CD14-positive monocyte (primary cell): Measurements from ENCODE around the gene AGT. TPM values are rescaled to one million over a fixed set of nuclear protein-coding genes. Genes with fewer than 3 reads are reported as not detected.

Source experiments
- DNase-seq, 3 donors: peaks; one replicate each; pipeline ENCODE4 v3.0.0-alpha.2; 2011 to 2022
- H2AFZ ChIP-seq: 2 replicates; pipeline ENCODE4 v1.6.0; 2012; ENCODE audit warnings: mild to moderate bottlenecking, low read depth, low read length, inconsistent platforms; ENCODE audit not compliant: insufficient read depth, poor library complexity, severe bottlenecking
- H3K27ac ChIP-seq, 2 donors: 1 replicate in 1 of 2; 2 replicates in 1 of 2; pipeline ENCODE4 v1.5.1; 2012 to 2013; ENCODE audit warnings: low read length in 2 of 2, control low read depth in 1 of 2, inconsistent platforms in 1 of 2, low read depth in 1 of 2, mild to moderate bottlenecking in 1 of 2
- H3K27me3 ChIP-seq, 2 donors: one replicate each; pipeline versions ENCODE4 v1.6.0 to v1.6.1; 2011 to 2013; ENCODE audit warnings: low read length in 2 of 2; ENCODE audit not compliant: control insufficient read depth in 2 of 2, insufficient read depth in 2 of 2
- H3K36me3 ChIP-seq, 2 donors: replicated peaks in 1 of 2; 1 replicate in 1 of 2; 2 replicates in 1 of 2; pipeline versions ENCODE4 v1.5.1 to v1.6.1; 2012 to 2013; ENCODE audit warnings: low read length in 2 of 2, control low read depth in 1 of 2, inconsistent platforms in 1 of 2, mild to moderate bottlenecking in 1 of 2; ENCODE audit not compliant: insufficient read depth in 2 of 2, control insufficient read depth in 1 of 2
- H3K4me1 ChIP-seq, 2 donors: 1 replicate in 1 of 2; 2 replicates in 1 of 2; pipeline versions ENCODE4 v1.5.1 to v1.6.1; 2012 to 2013; ENCODE audit warnings: low read length in 2 of 2, control low read depth in 1 of 2, inconsistent platforms in 1 of 2, mild to moderate bottlenecking in 1 of 2, moderate library complexity in 1 of 2; ENCODE audit not compliant: insufficient read depth in 2 of 2, control insufficient read depth in 1 of 2
- H3K4me2 ChIP-seq: replicated peaks from 2 replicates; pipeline ENCODE3; 2012; ENCODE audit warnings: low read length, moderate library complexity, mild to moderate bottlenecking; ENCODE audit not compliant: poor library complexity, severe bottlenecking; ENCODE audit errors: extremely low read depth
- H3K4me3 ChIP-seq, 3 experiments: fragments of 200-600 bp in 1 of 3; sonication (generic) in 1 of 3; replicated peaks in 1 of 3; 1 replicate in 2 of 3; 2 replicates in 1 of 3; pipeline ENCODE4 v1.5.1; 2011 to 2013; ENCODE audit warnings: low read length in 3 of 3, mild to moderate bottlenecking in 3 of 3, control low read depth in 2 of 3, low read depth in 2 of 3, inconsistent platforms in 1 of 3, moderate library complexity in 1 of 3
- H3K79me2 ChIP-seq: 2 replicates; pipeline ENCODE4 v1.6.0; 2012; ENCODE audit warnings: mild to moderate bottlenecking, control low read depth, inconsistent platforms, low read length, moderate library complexity; ENCODE audit not compliant: insufficient read depth
- H3K9ac ChIP-seq: 2 replicates; pipeline ENCODE4 v1.6.0; 2017; ENCODE audit warnings: low read length, mild to moderate bottlenecking; ENCODE audit not compliant: insufficient read depth, poor library complexity, severe bottlenecking
- H3K9me3 ChIP-seq, 2 donors: replicated peaks in 1 of 2; 1 replicate in 1 of 2; 2 replicates in 1 of 2; pipeline versions ENCODE4 v1.5.1 to v1.6.1; 2012 to 2013; ENCODE audit warnings: low read length in 2 of 2, control low read depth in 1 of 2; ENCODE audit not compliant: control insufficient read depth in 1 of 2, insufficient read depth in 1 of 2
- H4K20me1 ChIP-seq: 2 replicates; pipeline ENCODE4 v1.6.0; 2012; ENCODE audit warnings: mild to moderate bottlenecking, low read length, control low read depth, moderate library complexity; ENCODE audit not compliant: insufficient read depth
- H3K27ac Mint-ChIP-seq, 7 donors: one replicate each; pipeline ENCODE4 v1.8.0; 2020; ENCODE audit warnings: mild to moderate bottlenecking in 7 of 7, mixed read lengths in 7 of 7, moderate library complexity in 6 of 7, inconsistent platforms in 2 of 7
- H3K27me3 Mint-ChIP-seq, 3 donors: one replicate each; pipeline ENCODE4 v1.8.0; 2021 to 2022; ENCODE audit warnings: low read depth in 3 of 3, mild to moderate bottlenecking in 3 of 3, mixed read lengths in 3 of 3, moderate library complexity in 3 of 3, inconsistent platforms in 1 of 3
- H3K36me3 Mint-ChIP-seq, 2 donors: one replicate each; pipeline ENCODE4 v1.8.0; 2020; ENCODE audit warnings: mixed read lengths in 2 of 2, inconsistent platforms in 1 of 2, mild to moderate bottlenecking in 1 of 2
- H3K4me1 Mint-ChIP-seq: one replicate; pipeline ENCODE4 v1.8.0; 2020; ENCODE audit warnings: mild to moderate bottlenecking, mixed read lengths
- H3K4me3 Mint-ChIP-seq, 2 donors: one replicate each; pipeline ENCODE4 v1.8.0; 2020; ENCODE audit warnings: mild to moderate bottlenecking in 2 of 2, mixed read lengths in 2 of 2, moderate library complexity in 1 of 2
- H3K9me3 Mint-ChIP-seq, 7 donors: one replicate each; pipeline ENCODE4 v1.8.0; 2020 to 2022; ENCODE audit warnings: mixed read lengths in 7 of 7, mild to moderate bottlenecking in 6 of 7, moderate library complexity in 6 of 7, inconsistent platforms in 2 of 7
- CTCF ChIP-seq: fragments of 200-600 bp; IDR thresholded peaks from one replicate; pipeline ENCODE4 v1.8.0; 2022; ENCODE audit warnings: antibody characterized with exemption, mild to moderate bottlenecking
- WGBS: methylation state at CpG from one replicate; pipeline ENCODE4 v1.1.5; 2013; ENCODE audit warnings: missing lambda C conversion rate; ENCODE audit not compliant: insufficient coverage; 5-methylcytosine and 5-hydroxymethylcytosine counted together
- intact Hi-C, 2 donors: fragments of 100-400 bp; cut with micrococcal nuclease; formaldehyde crosslinking; loops; one replicate each; pipeline versions ENCODE4 v1.15.0 to v1.15.1; 2023
- polyA plus RNA-seq, 3 donors: library from polyadenylated mRNA; depleted of rRNA in 1 of 3; unstranded in 2 of 3; stranded (reverse) in 1 of 3; fragments of 300-500 nt in 2 of 3; fragments of >200 nt in 1 of 3; fragmentation: Illumina TruSeq in 2 of 3; gene quantifications; 1 replicate in 2 of 3; 2 replicates in 1 of 3; pipeline ENCODE4 v1.2.3, GENCODE V29; 2012 to 2021

The AGT gene
- polyA plus RNA-seq, 3 donors = 0.04 TPM; not detected in 2

- Histone ChIP-seq H3K27me3 (no peaks in the 10 kb centered on the region), H3K27ac (no peak overlapping the region), H2AFZ (no peak overlapping the region), H4K20me1 (no peaks in the 10 kb centered on the region), H3K9ac (no peak overlapping the region), H3K36me3 (no peaks in the 10 kb centered on the region), H3K4me1 (peaks cover 0 to 5% of the 10 kb centered on the region in 2 donors), H3K4me2 (no peak overlapping the region), H3K9me3 (no peaks in the 10 kb centered on the region), H3K4me3 (no peak overlapping the region), H3K79me2 (no peaks in the 10 kb centered on the region)
- no peak overlapping the region for H3K4me3 Mint-ChIP-seq
- no peaks in the 10 kb centered on the region for H3K36me3 Mint-ChIP-seq
- intact Hi-C loops = no loop called here
- peaks cover 9% of the 10 kb centered on the region for H3K4me1 Mint-ChIP-seq
- no peak overlapping the region for H3K27ac Mint-ChIP-seq
- WGBS = 100% methylated on average over 2 of the region's 18 CpGs
- H3K27me3 Mint-ChIP-seq = peaks cover 5 to 21% (median 12%) of the 10 kb centered on the region in 3 donors
- H3K9me3 Mint-ChIP-seq = no peaks in the 10 kb centered on the region
- no peak for DNase-seq
- TF ChIP-seq CTCF = no peak
Observed at GRCh38 chr1:230705289-230706019, 8.5 kb downstream of the AGT start.

- 91% methylated on average over 5 of the region's 7 CpGs for WGBS
- Mint-ChIP-seq H3K4me3 (no peak overlapping the region), H3K27me3 (peaks cover 5 to 21% (median 12%) of the 10 kb centered on the region in 3 donors), H3K27ac (no peak overlapping the region), H3K4me1 (peaks cover 9% of the 10 kb centered on the region), H3K36me3 (no peaks in the 10 kb centered on the region), H3K9me3 (no peaks in the 10 kb centered on the region)
- Histone ChIP-seq H3K9ac (no peak overlapping the region), H3K79me2 (no peaks in the 10 kb centered on the region), H2AFZ (no peak overlapping the region), H3K27ac (no peak overlapping the region), H3K4me2 (no peak overlapping the region), H3K36me3 (no peaks in the 10 kb centered on the region), H3K4me1 (peaks cover 0 to 5% of the 10 kb centered on the region in 2 donors), H4K20me1 (no peaks in the 10 kb centered on the region), H3K4me3 (no peak overlapping the region), H3K27me3 (no peaks in the 10 kb centered on the region), H3K9me3 (no peaks in the 10 kb centered on the region)
- no peak for TF ChIP-seq CTCF
- no peak for DNase-seq
- intact Hi-C loops = no loop called here
Observed at GRCh38 chr1:230704830-230705229, 9.1 kb downstream of the AGT start.
